Stomach (tissue), 9 donors: ENCODE results near the gene GPR151. TPM values are rescaled to one million over a fixed set of nuclear protein-coding genes. Genes with fewer than 3 reads are reported as not detected.
A peak's percentile ranks its signal among the peaks of the same experiment; 100 is the strongest.

Experiments
- DNase-seq, 2 donors: peaks; one replicate each; pipeline versions ENCODE4 v3.0.0 to v3.0.0-alpha.2; 2013 to 2019
- H3K27ac ChIP-seq, 5 donors: fragments of 200-600 bp in 4 of 5; sonication (generic) in 4 of 5; one replicate each; pipeline ENCODE4 v1.5.1; 2013 to 2019; ENCODE audit warnings: mild to moderate bottlenecking in 1 of 5, moderate library complexity in 1 of 5
- H3K27me3 ChIP-seq, 3 donors: fragments of 200-600 bp; sonication (generic); one replicate each; pipeline ENCODE4 v1.5.1; 2017 to 2019; ENCODE audit warnings: mixed run types in 1 of 3
- H3K36me3 ChIP-seq, 4 donors: fragments of 200-600 bp; sonication (generic); 1 replicate in 3 of 4; 2 replicates in 1 of 4; pipeline ENCODE4 v1.5.1; 2016 to 2019
- H3K4me1 ChIP-seq, 4 donors: fragments of 200-600 bp; sonication (generic); one replicate each; pipeline ENCODE4 v1.5.1; 2016 to 2019
- H3K4me3 ChIP-seq, 4 donors: fragments of 200-600 bp; sonication (generic) in 3 of 4; one replicate each; pipeline ENCODE4 v1.5.1; 2016 to 2019; ENCODE audit warnings: mild to moderate bottlenecking in 1 of 4
- H3K9me3 ChIP-seq, 4 donors: fragments of 200-600 bp; sonication (generic); one replicate each; pipeline ENCODE4 v1.5.1; 2016 to 2019
- EP300 ChIP-seq: sonication (generic); formaldehyde crosslinking; IDR thresholded peaks from one replicate; pipeline ENCODE4 v1.6.1; 2017; ENCODE audit warnings: antibody characterized with exemption
- POLR2A ChIP-seq, 4 donors: fragments of 450-650 bp; IDR thresholded peaks; one replicate each; pipeline ENCODE4 v1.6.1; 2016; ENCODE audit warnings: antibody characterized with exemption in 4 of 4, control low read depth in 2 of 4, mild to moderate bottlenecking in 1 of 4, moderate library complexity in 1 of 4
- POLR2AphosphoS5 ChIP-seq, 3 donors: sonication (generic); formaldehyde crosslinking; IDR thresholded peaks; one replicate each; pipeline ENCODE4 v1.6.1; 2016; ENCODE audit warnings: antibody characterized with exemption in 3 of 3
- WGBS, 5 donors: extraction: QIAGEN DNeasy Blood & Tissue Kit in 3 of 5; methylation state at CpG; one replicate each; pipeline versions ENCODE4 v1.1.5 to v1.1.7; 2013 to 2018; 5-methylcytosine and 5-hydroxymethylcytosine counted together
- intact Hi-C: fragments of 100-400 bp; cut with DNase I; formaldehyde crosslinking; loops from one replicate; pipeline ENCODE4 v1.15.1; 2023; ENCODE audit warnings: low total_unique reads
- polyA plus RNA-seq, 3 donors: library from polyadenylated mRNA; stranded (reverse); fragments of 200-250 nt; gene quantifications; one replicate each; pipeline ENCODE4 v1.2.3, GENCODE V29; 2013
- total RNA-seq, 5 donors: library from RNA; depleted of rRNA; stranded (reverse); fragments of >200 nt; gene quantifications; one replicate each; pipeline versions ENCODE4 v1.1.0 to v1.2.3, GENCODE V29; 2014 to 2016
- TF ChIP-seq, protein P1 (sequence below), 7 experiments: fragments of 450-650 bp in 4 of 7; fragments of 200-600 bp in 3 of 7; sonication (generic) in 3 of 7; IDR thresholded peaks; one replicate each; pipeline ENCODE4 v1.5.1; 2016 to 2019; ENCODE audit warnings: antibody characterized with exemption in 7 of 7, control low read depth in 2 of 7, mild to moderate bottlenecking in 1 of 7
- donor health status: healthy with polysubstance abuse.
- donor health status: Bipolar disorder and iron deficiency.
- donor health status: healthy.

GPR151 gene
- total and polyA plus RNA-seq, 8 donors: not detected

DNA sequence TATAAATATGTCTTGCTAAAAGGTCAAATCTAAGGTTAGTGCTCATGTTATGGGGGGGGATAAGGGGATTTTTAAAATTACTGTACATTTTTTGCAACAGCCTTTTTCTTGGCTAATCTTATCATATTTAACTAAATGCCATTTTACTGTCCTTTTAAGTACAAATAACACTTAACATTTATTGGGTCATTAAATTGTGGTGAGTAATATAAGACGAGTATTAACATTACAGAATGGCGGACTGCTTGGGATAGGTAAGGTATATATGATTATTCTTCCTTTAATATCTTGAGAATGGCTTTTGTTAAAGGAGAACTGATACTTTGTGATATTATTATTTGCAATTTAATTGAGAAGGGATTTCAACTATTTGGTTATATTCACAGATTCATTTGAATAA, 33.2 kb downstream of the GPR151 start:
- no peak for DNase-seq
- H3K4me3 ChIP-seq: no peak overlapping the region
- 88 to 93% (median 92%) methylated on average over 2 of the region's 2 CpGs for WGBS, 5 donors
- H3K36me3 ChIP-seq: peaks cover 17 to 98% (median 95%) of the 10 kb centered on the region in 4 donors
- H3K9me3 ChIP-seq: no peaks in the 10 kb centered on the region
- intact Hi-C loops: no loop called here
- H3K27ac ChIP-seq: no peak overlapping the region
- TF ChIP-seq, protein P1, sequence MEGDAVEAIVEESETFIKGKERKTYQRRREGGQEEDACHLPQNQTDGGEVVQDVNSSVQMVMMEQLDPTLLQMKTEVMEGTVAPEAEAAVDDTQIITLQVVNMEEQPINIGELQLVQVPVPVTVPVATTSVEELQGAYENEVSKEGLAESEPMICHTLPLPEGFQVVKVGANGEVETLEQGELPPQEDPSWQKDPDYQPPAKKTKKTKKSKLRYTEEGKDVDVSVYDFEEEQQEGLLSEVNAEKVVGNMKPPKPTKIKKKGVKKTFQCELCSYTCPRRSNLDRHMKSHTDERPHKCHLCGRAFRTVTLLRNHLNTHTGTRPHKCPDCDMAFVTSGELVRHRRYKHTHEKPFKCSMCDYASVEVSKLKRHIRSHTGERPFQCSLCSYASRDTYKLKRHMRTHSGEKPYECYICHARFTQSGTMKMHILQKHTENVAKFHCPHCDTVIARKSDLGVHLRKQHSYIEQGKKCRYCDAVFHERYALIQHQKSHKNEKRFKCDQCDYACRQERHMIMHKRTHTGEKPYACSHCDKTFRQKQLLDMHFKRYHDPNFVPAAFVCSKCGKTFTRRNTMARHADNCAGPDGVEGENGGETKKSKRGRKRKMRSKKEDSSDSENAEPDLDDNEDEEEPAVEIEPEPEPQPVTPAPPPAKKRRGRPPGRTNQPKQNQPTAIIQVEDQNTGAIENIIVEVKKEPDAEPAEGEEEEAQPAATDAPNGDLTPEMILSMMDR (IDR thresholded peaks at IDR 0.05): no peak
- TF ChIP-seq EP300 (no peak), POLR2A (IDR thresholded peaks at IDR 0.05) (no peak), POLR2AphosphoS5 (IDR thresholded peaks at IDR 0.05) (no peak)
- H3K4me1 ChIP-seq: no peaks in the 10 kb centered on the region
- no peaks in the 10 kb centered on the region for H3K27me3 ChIP-seq

DNA sequence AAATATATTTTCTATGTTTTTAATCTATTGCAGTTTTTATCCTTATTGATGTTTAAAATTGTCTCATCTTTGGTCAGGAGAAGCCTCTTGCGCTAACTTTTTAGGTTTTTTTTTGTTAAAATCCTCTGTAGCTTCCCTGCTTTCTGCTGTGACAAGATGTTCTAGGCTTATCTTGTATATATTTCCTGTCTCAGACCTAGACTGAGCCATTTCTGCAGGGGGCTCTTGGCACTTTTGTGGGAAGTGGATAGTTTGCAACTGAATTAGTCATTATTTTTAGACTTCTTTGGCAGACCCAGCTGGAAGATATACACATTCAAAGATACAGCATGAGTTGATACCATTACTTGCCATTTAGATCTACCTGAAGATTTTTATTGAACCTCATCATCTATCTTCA, 40.1 kb downstream of the GPR151 start:
- H3K9me3 ChIP-seq: no peaks in the 10 kb centered on the region
- intact Hi-C loops: no loop called here
- H3K36me3 ChIP-seq: peaks cover 23 to 97% (median 91%) of the 10 kb centered on the region in 4 donors
- no peaks in the 10 kb centered on the region for H3K4me1 ChIP-seq
- DNase-seq: no peak
- 92 to 97% (median 95%) methylated on average over 1 of the region's 1 CpG for WGBS, 5 donors
- no peak overlapping the region for H3K27ac ChIP-seq
- no peaks in the 10 kb centered on the region for H3K27me3 ChIP-seq
- TF ChIP-seq EP300 (no peak), POLR2A (IDR thresholded peaks at IDR 0.05) (no peak), POLR2AphosphoS5 (IDR thresholded peaks at IDR 0.05) (no peak)
- TF ChIP-seq, protein P1 (IDR thresholded peaks at IDR 0.05): no peak
- no peak overlapping the region for H3K4me3 ChIP-seq

DNA sequence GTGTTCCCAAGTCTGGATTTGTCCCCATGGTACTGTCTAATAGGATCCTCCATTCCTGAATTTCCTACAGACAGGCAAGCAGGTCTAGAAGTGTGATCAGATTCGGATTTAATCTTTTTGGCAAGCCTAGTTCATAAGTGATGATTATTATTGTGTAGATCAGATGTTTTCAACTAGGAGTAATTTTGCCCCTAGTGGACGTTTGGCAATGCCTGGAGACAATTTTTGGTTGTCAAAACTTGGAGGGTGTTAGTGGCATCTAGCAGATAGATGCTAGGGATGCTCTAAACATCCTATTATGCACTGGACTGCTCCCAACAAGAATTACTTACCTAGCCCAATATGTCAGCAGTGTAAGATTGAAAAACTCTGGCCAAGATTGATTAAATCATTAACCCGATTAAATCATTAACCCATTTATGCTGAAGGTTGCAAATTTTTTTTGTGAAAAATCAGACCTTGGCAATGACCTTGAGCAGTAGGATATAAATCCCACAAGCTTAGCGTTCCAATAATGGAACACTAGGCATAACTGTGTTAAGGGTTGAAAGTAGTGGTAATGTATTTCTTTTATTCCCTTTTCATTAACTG, 40.7 kb downstream of the GPR151 start:
- Histone ChIP-seq H3K27ac (no peak overlapping the region), H3K36me3 (peaks cover 28 to 97% (median 91%) of the 10 kb centered on the region in 4 donors), H3K9me3 (no peaks in the 10 kb centered on the region), H3K4me3 (no peak overlapping the region), H3K4me1 (no peaks in the 10 kb centered on the region), H3K27me3 (no peaks in the 10 kb centered on the region)
- no peak for DNase-seq
- WGBS, 5 donors: 80 to 87% (median 82%) methylated on average over 4 of the region's 4 CpGs
- intact Hi-C loops: no loop called here
- TF ChIP-seq EP300 (no peak), POLR2A (IDR thresholded peaks at IDR 0.05) (no peak), POLR2AphosphoS5 (IDR thresholded peaks at IDR 0.05) (no peak)
- TF ChIP-seq, protein P1 (IDR thresholded peaks at IDR 0.05): peak in 1 of 7 experiments; percentile 15

DNA sequence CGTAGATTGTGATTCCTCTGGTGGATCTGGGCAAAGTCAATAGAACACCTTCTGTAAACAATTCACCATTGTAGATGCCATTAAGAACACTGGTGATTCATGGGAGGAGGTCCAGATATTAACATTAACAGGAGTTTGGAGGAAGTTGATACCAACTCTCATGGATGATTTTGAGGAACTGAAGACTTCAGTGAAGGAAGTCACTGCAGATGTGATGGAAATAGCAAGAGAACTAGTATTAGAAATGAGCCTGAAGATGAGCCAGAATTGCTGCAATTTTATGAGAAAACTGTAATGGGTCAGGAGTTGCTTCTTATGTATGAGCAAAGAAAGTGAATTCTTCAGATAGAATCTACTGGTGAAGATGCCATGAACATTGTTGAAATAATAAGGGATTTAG, 41.9 kb downstream of the GPR151 start:
- H3K27ac ChIP-seq: no peak overlapping the region
- no peaks in the 10 kb centered on the region for H3K27me3 ChIP-seq
- no peaks in the 10 kb centered on the region for H3K9me3 ChIP-seq
- intact Hi-C loops: no loop called here
- H3K36me3 ChIP-seq: peaks cover 28 to 97% (median 92%) of the 10 kb centered on the region in 4 donors
- 66 to 84% (median 71%) methylated on average over 1 of the region's 1 CpG for WGBS, 5 donors
- no peak for DNase-seq
- H3K4me3 ChIP-seq: no peak overlapping the region
- no peaks in the 10 kb centered on the region for H3K4me1 ChIP-seq
- TF ChIP-seq POLR2AphosphoS5 (IDR thresholded peaks at IDR 0.05): no peak
- no peak for TF ChIP-seq POLR2A (IDR thresholded peaks at IDR 0.05)
- TF ChIP-seq, protein P1 (IDR thresholded peaks at IDR 0.05): no peak
- no peak for TF ChIP-seq EP300
